H9 (cell line): ENCODE measurements around the gene PCOLCE2. TPM values are rescaled to one million over a fixed set of nuclear protein-coding genes. Genes with fewer than 3 reads are reported as not detected.

Source experiments
- DNase-seq: peaks from one replicate; pipeline ENCODE4 v3.0.0-alpha.2; 2017
- H2AFZ ChIP-seq: one replicate; pipeline ENCODE4 v1.6.1; 2013; ENCODE audit warnings: mild to moderate bottlenecking, low read length, control low read depth, moderate library complexity
- H2AK5ac ChIP-seq: 2 replicates; pipeline ENCODE4 v1.6.1; 2013; ENCODE audit warnings: low read length, control low read depth, mixed read lengths; ENCODE audit not compliant: insufficient read length
- H2BK120ac ChIP-seq: one replicate; pipeline ENCODE4 v1.6.1; 2013; ENCODE audit warnings: low read depth, mild to moderate bottlenecking, low read length, control low read depth, inconsistent platforms; ENCODE audit not compliant: poor library complexity, severe bottlenecking
- H2BK12ac ChIP-seq: 2 replicates; pipeline ENCODE4 v1.6.1; 2013; ENCODE audit warnings: low read length, control low read depth, mixed read lengths, low read depth; ENCODE audit not compliant: insufficient read length
- H2BK15ac ChIP-seq: 2 replicates; pipeline ENCODE4 v1.6.1; 2013; ENCODE audit warnings: low read depth, low read length, control low read depth
- H2BK20ac ChIP-seq: one replicate; pipeline ENCODE4 v1.6.1; 2013; ENCODE audit warnings: low read depth, mild to moderate bottlenecking, low read length, control low read depth, inconsistent platforms; ENCODE audit not compliant: poor library complexity, severe bottlenecking
- H2BK5ac ChIP-seq: 2 replicates; pipeline ENCODE4 v1.6.1; 2013; ENCODE audit warnings: low read length, control low read depth, mixed read lengths; ENCODE audit not compliant: insufficient read length
- H3K14ac ChIP-seq: 2 replicates; pipeline ENCODE4 v1.6.1; 2013; ENCODE audit warnings: low read length, control low read depth; ENCODE audit not compliant: insufficient read depth
- H3K18ac ChIP-seq: 2 replicates; pipeline ENCODE4 v1.6.1; 2013; ENCODE audit warnings: low read depth, mild to moderate bottlenecking, mixed read lengths, low read length, control low read depth; ENCODE audit not compliant: insufficient read length
- H3K23ac ChIP-seq: 2 replicates; pipeline ENCODE4 v1.6.1; 2013; ENCODE audit warnings: low read length, control low read depth, mixed read lengths, low read depth; ENCODE audit not compliant: insufficient read length
- H3K23me2 ChIP-seq: 2 replicates; pipeline ENCODE4 v1.6.1; 2013; ENCODE audit warnings: low read depth, mild to moderate bottlenecking, mixed read lengths, low read length, control low read depth; ENCODE audit not compliant: insufficient read length, poor library complexity, severe bottlenecking
- H3K27ac ChIP-seq: 2 replicates; pipeline ENCODE4 v1.5.1; 2013; ENCODE audit warnings: low read length, control low read depth, mixed read lengths, low read depth; ENCODE audit not compliant: insufficient read length
- H3K27me3 ChIP-seq: 2 replicates; pipeline ENCODE4 v1.6.1; 2013; ENCODE audit warnings: low read length, control low read depth, inconsistent platforms; ENCODE audit not compliant: insufficient read depth
- H3K4ac ChIP-seq: 2 replicates; pipeline ENCODE4 v1.6.1; 2013; ENCODE audit warnings: low read depth, mild to moderate bottlenecking, control low read depth, inconsistent platforms, low read length, moderate library complexity
- H3K4me1 ChIP-seq: 2 replicates; pipeline ENCODE4 v1.6.1; 2013; ENCODE audit warnings: low read length, control low read depth, inconsistent platforms; ENCODE audit not compliant: insufficient read depth
- H3K4me2 ChIP-seq: 2 replicates; pipeline ENCODE4 v1.6.1; 2013; ENCODE audit warnings: low read length, control low read depth, mixed read lengths; ENCODE audit not compliant: insufficient read length, insufficient read depth
- H3K56ac ChIP-seq: 2 replicates; pipeline ENCODE4 v1.6.1; 2013; ENCODE audit warnings: low read depth, mild to moderate bottlenecking, mixed read lengths, low read length, control low read depth; ENCODE audit not compliant: insufficient read length
- H3K79me1 ChIP-seq: 2 replicates; pipeline ENCODE4 v1.6.1; 2013; ENCODE audit warnings: low read depth, mild to moderate bottlenecking, moderate library complexity, low read length, control low read depth, inconsistent platforms; ENCODE audit not compliant: insufficient read depth, poor library complexity, severe bottlenecking
- H3K79me2 ChIP-seq: 2 replicates; pipeline ENCODE4 v1.6.1; 2013; ENCODE audit warnings: low read length, control low read depth, inconsistent platforms; ENCODE audit not compliant: insufficient read depth
- H3K9ac ChIP-seq: 2 replicates; pipeline ENCODE4 v1.6.1; 2013; ENCODE audit warnings: low read length, control low read depth, mixed read lengths; ENCODE audit not compliant: insufficient read length; ENCODE audit errors: extremely low read depth
- H3K9me3 ChIP-seq: one replicate; pipeline ENCODE4 v1.6.1; 2013; ENCODE audit warnings: low read depth, low read length, inconsistent platforms; ENCODE audit not compliant: control insufficient read depth
- H3T11ph ChIP-seq: one replicate; pipeline ENCODE4 v1.6.1; 2013; ENCODE audit warnings: mild to moderate bottlenecking, low read length, control low read depth, inconsistent platforms
- H4K20me1 ChIP-seq: one replicate; pipeline ENCODE4 v1.6.1; 2013; ENCODE audit not compliant: control insufficient read depth, insufficient read length, insufficient read depth
- H4K5ac ChIP-seq: 2 replicates; pipeline ENCODE4 v1.6.1; 2013; ENCODE audit warnings: low read depth, mild to moderate bottlenecking, mixed read lengths, low read length, control low read depth; ENCODE audit not compliant: insufficient read length
- H4K8ac ChIP-seq: replicated peaks from 2 replicates; pipeline ENCODE4 v1.6.1; 2013; ENCODE audit warnings: low read length, control low read depth, mixed read lengths, low read depth; ENCODE audit not compliant: insufficient read length
- H4K91ac ChIP-seq: 2 replicates; pipeline ENCODE4 v1.6.1; 2013; ENCODE audit warnings: low read depth, mild to moderate bottlenecking, moderate library complexity, mixed read lengths, low read length, control low read depth; ENCODE audit not compliant: insufficient read length
- H3K27ac Mint-ChIP-seq, 3 experiments: 2 replicates in 2 of 3; 3 replicates in 1 of 3; pipeline ENCODE4 v1.8.0; 2020 to 2021; ENCODE audit warnings: mixed read lengths in 3 of 3, mild to moderate bottlenecking in 1 of 3, moderate library complexity in 1 of 3
- H3K27me3 Mint-ChIP-seq: 2 replicates; pipeline ENCODE4 v1.8.0; 2021; ENCODE audit warnings: low read depth, mild to moderate bottlenecking, moderate library complexity, mixed read lengths
- H3K36me3 Mint-ChIP-seq, 3 experiments: 2 replicates in 2 of 3; 3 replicates in 1 of 3; pipeline ENCODE4 v1.8.0; 2020 to 2021; ENCODE audit warnings: low read depth in 3 of 3, mixed read lengths in 3 of 3; ENCODE audit not compliant: insufficient read depth in 1 of 3
- H3K4me1 Mint-ChIP-seq, 2 experiments: 2 replicates each; pipeline ENCODE4 v1.8.0; 2020; ENCODE audit warnings: mixed read lengths in 2 of 2
- H3K4me3 Mint-ChIP-seq, 2 experiments: 2 replicates in 1 of 2; 3 replicates in 1 of 2; pipeline ENCODE4 v1.8.0; 2020 to 2021; ENCODE audit warnings: mild to moderate bottlenecking in 2 of 2, mixed read lengths in 2 of 2, moderate library complexity in 1 of 2
- H3K9me3 Mint-ChIP-seq, 2 experiments: 2 replicates in 1 of 2; 3 replicates in 1 of 2; pipeline ENCODE4 v1.8.0; 2020; ENCODE audit warnings: mild to moderate bottlenecking in 2 of 2, mixed read lengths in 2 of 2, moderate library complexity in 1 of 2
- WGBS: extraction: QIAGEN DNeasy Blood & Tissue Kit; methylation state at CpG from one replicate; pipeline ENCODE4 v1.1.7; 2013; ENCODE audit warnings: missing lambda C conversion rate, low lambda C conversion rate, mixed read lengths; ENCODE audit not compliant: insufficient read length; ENCODE audit errors: extremely low coverage; 5-methylcytosine and 5-hydroxymethylcytosine counted together
- total RNA-seq: library from RNA; stranded (reverse); gene quantifications from 2 replicates; pipeline ENCODE4 v1.2.1, GENCODE V29; 2021
- TF ChIP-seq, protein P1 (sequence below): fragments of 200-600 bp; sonication (generic); conservative IDR thresholded peaks from 3 replicates; pipeline ENCODE4 v1.8.0; 2021; ENCODE audit warnings: antibody characterized with exemption, mild to moderate bottlenecking

The PCOLCE2 gene
- total RNA-seq, 1 experiment from 2014 or later, result 9.2 TPM

DNA sequence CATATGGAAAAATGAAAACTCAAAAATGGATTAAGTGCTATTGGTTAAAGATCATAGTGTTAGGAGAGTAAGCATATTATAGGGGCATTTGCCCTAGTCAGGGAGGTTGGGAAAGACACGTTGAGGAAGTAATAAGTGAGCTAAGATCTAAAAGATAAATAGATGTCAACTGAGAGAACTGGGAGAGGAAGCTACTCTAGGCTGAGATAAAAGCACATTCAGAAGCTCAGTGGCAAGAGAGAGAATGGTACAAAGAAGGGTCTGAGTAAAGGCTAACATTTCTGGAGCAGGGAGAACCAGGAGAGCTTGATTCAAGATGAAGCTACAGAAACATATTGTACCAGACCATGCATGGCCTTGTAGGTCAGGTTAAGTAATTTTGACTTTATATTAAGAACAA is 101.2 kb downstream of the PCOLCE2 start:
- no peaks in the 10 kb centered on the region for H3K27me3 Mint-ChIP-seq
- Histone ChIP-seq H3K4ac (no peak overlapping the region), H4K8ac (no peak overlapping the region), H3K18ac (no peak overlapping the region), H3K79me2 (no peaks in the 10 kb centered on the region), H2BK5ac (no peak overlapping the region), H2BK20ac (no peak overlapping the region), H3K4me1 (no peaks in the 10 kb centered on the region), H3K4me2 (no peak overlapping the region), H3K9ac (no peak overlapping the region), H3K23me2 (no peaks in the 10 kb centered on the region), H4K20me1 (no peaks in the 10 kb centered on the region), H4K5ac (no peak overlapping the region), H2BK12ac (no peak overlapping the region), H3T11ph (no peak overlapping the region), H3K27me3 (no peaks in the 10 kb centered on the region), H3K14ac (no peak overlapping the region), H4K91ac (no peak overlapping the region), H3K56ac (no peak overlapping the region), H3K79me1 (no peaks in the 10 kb centered on the region), H3K27ac (no peak overlapping the region), H3K9me3 (no peaks in the 10 kb centered on the region), H2BK120ac (no peak overlapping the region), H2BK15ac (no peak overlapping the region), H2AFZ (no peak overlapping the region), H3K23ac (no peak overlapping the region), H2AK5ac (no peak overlapping the region)
- no CpG with 5 or more reads among the region's 1 CpG for WGBS
- DNase-seq, result no peak
- no peaks in the 10 kb centered on the region for H3K9me3 Mint-ChIP-seq
- TF ChIP-seq, protein P1, sequence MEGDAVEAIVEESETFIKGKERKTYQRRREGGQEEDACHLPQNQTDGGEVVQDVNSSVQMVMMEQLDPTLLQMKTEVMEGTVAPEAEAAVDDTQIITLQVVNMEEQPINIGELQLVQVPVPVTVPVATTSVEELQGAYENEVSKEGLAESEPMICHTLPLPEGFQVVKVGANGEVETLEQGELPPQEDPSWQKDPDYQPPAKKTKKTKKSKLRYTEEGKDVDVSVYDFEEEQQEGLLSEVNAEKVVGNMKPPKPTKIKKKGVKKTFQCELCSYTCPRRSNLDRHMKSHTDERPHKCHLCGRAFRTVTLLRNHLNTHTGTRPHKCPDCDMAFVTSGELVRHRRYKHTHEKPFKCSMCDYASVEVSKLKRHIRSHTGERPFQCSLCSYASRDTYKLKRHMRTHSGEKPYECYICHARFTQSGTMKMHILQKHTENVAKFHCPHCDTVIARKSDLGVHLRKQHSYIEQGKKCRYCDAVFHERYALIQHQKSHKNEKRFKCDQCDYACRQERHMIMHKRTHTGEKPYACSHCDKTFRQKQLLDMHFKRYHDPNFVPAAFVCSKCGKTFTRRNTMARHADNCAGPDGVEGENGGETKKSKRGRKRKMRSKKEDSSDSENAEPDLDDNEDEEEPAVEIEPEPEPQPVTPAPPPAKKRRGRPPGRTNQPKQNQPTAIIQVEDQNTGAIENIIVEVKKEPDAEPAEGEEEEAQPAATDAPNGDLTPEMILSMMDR, result no peak
- no peak overlapping the region for H3K27ac Mint-ChIP-seq
- peaks cover 6 to 7% of the 10 kb centered on the region in 2 experiments for H3K4me1 Mint-ChIP-seq
- no peak overlapping the region for H3K4me3 Mint-ChIP-seq
- peaks cover 0 to 5% (median 4%) of the 10 kb centered on the region in 3 experiments; a peak in 2 of 7 replicates for H3K36me3 Mint-ChIP-seq
